ENCODE measurements around the gene COL4A4.
"Not testable (repeated sequence)": the region's sequence is repeated elsewhere in the genome, so short reads cannot be mapped to it uniquely, and the experiment has no call there.

The COL4A4 gene

GRCh38 chr2:227097495-227098161 is 66.4 kb downstream of the COL4A4 start:
- Histone ChIP-seq H3K36me3 (ENCODE audit: insufficient read depth, insufficient read length, low read length) (no peaks in the 10 kb centered on the region), H3K9ac (ENCODE audit: insufficient read length, low read depth) (no peak overlapping the region), H3K4me1 (ENCODE audit: insufficient read depth, insufficient read length) (no peaks in the 10 kb centered on the region), H3K9me3 (ENCODE audit: insufficient read depth, low read length) (no peaks in the 10 kb centered on the region; the same call in 1 of the 2 replicates), H3K4me3 (ENCODE audit: insufficient read length, low read depth) (no peak overlapping the region), H3K27me3 (ENCODE audit: insufficient read depth, insufficient read length) (no peaks in the 10 kb centered on the region)
- DNase-seq (ENCODE audit: low read depth, low spot score): no peak
- TF ChIP-seq YY1 (IDR thresholded peaks at IDR 0.05; ENCODE audit: insufficient read depth, insufficient read length): no peak
- no peak for TF ChIP-seq ZNF274 (IDR thresholded peaks at IDR 0.05; ENCODE audit: low read depth, low read length)
- no peak for TF ChIP-seq SUZ12 (IDR thresholded peaks at IDR 0.05; ENCODE audit: extremely low read depth, insufficient read depth, insufficient read length)

DNA sequence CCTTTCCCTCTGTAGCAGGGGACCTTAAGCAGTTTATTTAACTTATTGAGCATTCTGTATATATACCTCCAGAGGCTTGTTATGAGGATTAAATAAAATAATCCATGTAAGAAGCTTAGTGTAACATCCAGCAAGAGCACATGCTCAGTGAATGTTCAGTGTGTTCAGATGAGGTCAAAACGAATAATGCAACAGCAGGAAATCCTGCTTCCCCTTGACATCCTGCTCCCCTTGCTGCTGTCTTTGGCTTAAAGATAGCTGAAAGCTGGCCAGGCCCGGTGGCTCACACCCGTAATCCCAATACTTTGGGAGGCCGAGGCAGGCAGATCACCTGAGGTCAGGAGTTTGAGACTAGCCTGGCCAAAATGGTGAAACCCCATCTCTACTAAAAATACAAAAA is 68.7 kb downstream of the COL4A4 start:
- Histone ChIP-seq H3K36me3 (ENCODE audit: insufficient read depth, insufficient read length, low read length) (no peaks in the 10 kb centered on the region), H3K9ac (ENCODE audit: insufficient read length, low read depth) (no peak overlapping the region), H3K27me3 (ENCODE audit: insufficient read depth, insufficient read length) (no peaks in the 10 kb centered on the region), H3K9me3 (ENCODE audit: insufficient read depth, low read length) (no peaks in the 10 kb centered on the region; the same call in 1 of the 2 replicates), H3K4me1 (ENCODE audit: insufficient read depth, insufficient read length) (no peaks in the 10 kb centered on the region), H3K4me3 (ENCODE audit: insufficient read length, low read depth) (no peak overlapping the region)
- TF ChIP-seq SUZ12 (IDR thresholded peaks at IDR 0.05; ENCODE audit: extremely low read depth, insufficient read depth, insufficient read length) (no peak), ZNF274 (IDR thresholded peaks at IDR 0.05; ENCODE audit: low read depth, low read length) (no peak), YY1 (IDR thresholded peaks at IDR 0.05; ENCODE audit: insufficient read depth, insufficient read length) (no peak)
- no peak for DNase-seq (ENCODE audit: low read depth, low spot score)

DNA sequence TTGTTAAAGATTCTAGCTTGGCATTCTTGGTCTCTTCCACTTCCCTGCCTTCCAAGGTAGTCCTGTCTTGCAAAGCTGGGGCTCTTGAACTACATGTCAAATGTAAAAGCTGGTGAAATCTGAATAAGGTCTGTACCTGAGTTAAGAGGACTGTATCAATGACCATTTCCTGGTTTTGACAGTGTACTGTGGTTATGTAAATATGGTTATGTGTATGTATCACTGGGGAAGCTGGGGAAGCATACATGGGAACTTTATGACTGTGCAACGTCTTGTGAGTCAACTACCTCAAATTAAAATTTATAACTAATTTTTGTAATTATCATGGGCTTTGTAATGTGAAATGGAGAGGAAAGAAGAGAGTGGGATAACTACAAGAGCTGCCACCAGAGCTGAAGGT is 81.7 kb downstream of the COL4A4 start:
- TF ChIP-seq YY1 (IDR thresholded peaks at IDR 0.05; ENCODE audit: insufficient read depth, insufficient read length): no peak
- TF ChIP-seq ZNF274 (IDR thresholded peaks at IDR 0.05; ENCODE audit: low read depth, low read length): no peak
- no peak for TF ChIP-seq SUZ12 (IDR thresholded peaks at IDR 0.05; ENCODE audit: extremely low read depth, insufficient read depth, insufficient read length)
- no peak overlapping the region for H3K4me3 ChIP-seq (ENCODE audit: insufficient read length, low read depth)
- H3K9ac ChIP-seq (ENCODE audit: insufficient read length, low read depth): no peak overlapping the region
- H3K4me1 ChIP-seq (ENCODE audit: insufficient read depth, insufficient read length): no peaks in the 10 kb centered on the region
- H3K36me3 ChIP-seq (ENCODE audit: insufficient read depth, insufficient read length, low read length): no peaks in the 10 kb centered on the region
- no peak for DNase-seq (ENCODE audit: low read depth, low spot score)
- no peaks in the 10 kb centered on the region for H3K9me3 ChIP-seq (ENCODE audit: insufficient read depth, low read length)
- no peaks in the 10 kb centered on the region for H3K27me3 ChIP-seq (ENCODE audit: insufficient read depth, insufficient read length)

DNA sequence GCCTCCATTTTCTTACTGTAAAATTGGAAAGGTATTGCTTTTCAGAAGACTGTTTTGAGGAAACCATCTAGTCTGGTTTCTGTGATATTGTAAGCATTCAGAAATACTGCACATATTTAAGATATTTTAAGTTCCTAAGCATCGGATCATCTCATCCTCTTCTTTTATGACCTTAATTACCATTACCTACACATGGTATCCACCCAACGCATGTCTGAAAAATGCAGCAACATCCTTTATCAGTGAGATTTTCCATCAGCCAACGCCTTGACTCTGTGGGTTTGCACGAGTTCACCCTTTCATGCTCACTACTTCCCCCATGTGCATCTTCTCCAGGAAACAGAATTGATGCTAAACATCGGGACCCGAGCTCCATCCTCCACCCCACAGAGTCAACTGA is 84.3 kb downstream of the COL4A4 start:
- DNase-seq (ENCODE audit: low read depth, low spot score): no peak
- H3K4me1 ChIP-seq (ENCODE audit: insufficient read depth, insufficient read length): no peaks in the 10 kb centered on the region
- H3K4me3 ChIP-seq (ENCODE audit: insufficient read length, low read depth): no peak overlapping the region
- TF ChIP-seq SUZ12 (IDR thresholded peaks at IDR 0.05; ENCODE audit: extremely low read depth, insufficient read depth, insufficient read length) (no peak), YY1 (IDR thresholded peaks at IDR 0.05; ENCODE audit: insufficient read depth, insufficient read length) (no peak), ZNF274 (IDR thresholded peaks at IDR 0.05; ENCODE audit: low read depth, low read length) (no peak)
- H3K9ac ChIP-seq (ENCODE audit: insufficient read length, low read depth): no peak overlapping the region
- no peaks in the 10 kb centered on the region for H3K36me3 ChIP-seq (ENCODE audit: insufficient read depth, insufficient read length, low read length)
- H3K27me3 ChIP-seq (ENCODE audit: insufficient read depth, insufficient read length): no peaks in the 10 kb centered on the region
- peaks cover 1% of the 10 kb centered on the region; the same call in 1 of the 2 replicates for H3K9me3 ChIP-seq (ENCODE audit: insufficient read depth, low read length)

DNA sequence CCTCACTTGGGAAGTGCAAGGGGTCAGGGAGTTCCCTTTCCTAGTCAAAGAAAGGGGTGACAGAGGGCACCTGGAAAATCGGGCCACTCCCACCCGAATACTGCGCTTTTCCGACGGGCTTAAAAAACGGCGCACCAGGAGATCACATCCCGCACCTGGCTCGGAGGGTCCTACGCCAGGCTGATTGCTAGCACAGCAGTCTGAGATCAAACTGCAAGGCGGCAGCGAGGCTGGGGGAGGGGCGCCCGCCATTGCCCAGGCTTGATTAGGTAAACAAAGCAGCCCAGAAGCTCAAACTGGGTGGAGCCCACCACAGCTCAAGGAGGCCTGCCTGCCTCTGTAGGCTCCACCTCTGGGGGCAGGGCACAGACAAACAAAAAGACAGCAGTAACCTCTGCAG is 98.9 kb downstream of the COL4A4 start:
- DNase-seq (ENCODE audit: low read depth, low spot score): peak; percentile 6
- H3K27me3 ChIP-seq (ENCODE audit: insufficient read depth, insufficient read length); H3K36me3 ChIP-seq (ENCODE audit: insufficient read depth, insufficient read length, low read length); H3K4me1 ChIP-seq (ENCODE audit: insufficient read depth, insufficient read length); H3K9me3 ChIP-seq (ENCODE audit: insufficient read depth, low read length): not testable (repeated sequence)
- Histone ChIP-seq H3K9ac (ENCODE audit: insufficient read length, low read depth) (peak overlapping the region; percentile 74), H3K4me3 (ENCODE audit: insufficient read length, low read depth) (peak overlapping the region; percentile 33)

GRCh38 chr2:227058888-227059399 is 105.1 kb downstream of the COL4A4 start:
- TF ChIP-seq ZNF274 (IDR thresholded peaks at IDR 0.05; ENCODE audit: low read depth, low read length) (no peak), YY1 (IDR thresholded peaks at IDR 0.05; ENCODE audit: insufficient read depth, insufficient read length) (no peak)
- H3K9ac ChIP-seq (ENCODE audit: insufficient read length, low read depth): no peak overlapping the region
- no peak for DNase-seq (ENCODE audit: low read depth, low spot score)
- H3K4me3 ChIP-seq (ENCODE audit: insufficient read length, low read depth): no peak overlapping the region
- H3K27me3 ChIP-seq (ENCODE audit: insufficient read depth, insufficient read length): no peaks in the 10 kb centered on the region
- H3K9me3 ChIP-seq (ENCODE audit: insufficient read depth, low read length): peaks cover 5% of the 10 kb centered on the region; the same call in 1 of the 2 replicates
- H3K4me1 ChIP-seq (ENCODE audit: insufficient read depth, insufficient read length): no peaks in the 10 kb centered on the region
- H3K36me3 ChIP-seq (ENCODE audit: insufficient read depth, insufficient read length, low read length): no peaks in the 10 kb centered on the region

DNA sequence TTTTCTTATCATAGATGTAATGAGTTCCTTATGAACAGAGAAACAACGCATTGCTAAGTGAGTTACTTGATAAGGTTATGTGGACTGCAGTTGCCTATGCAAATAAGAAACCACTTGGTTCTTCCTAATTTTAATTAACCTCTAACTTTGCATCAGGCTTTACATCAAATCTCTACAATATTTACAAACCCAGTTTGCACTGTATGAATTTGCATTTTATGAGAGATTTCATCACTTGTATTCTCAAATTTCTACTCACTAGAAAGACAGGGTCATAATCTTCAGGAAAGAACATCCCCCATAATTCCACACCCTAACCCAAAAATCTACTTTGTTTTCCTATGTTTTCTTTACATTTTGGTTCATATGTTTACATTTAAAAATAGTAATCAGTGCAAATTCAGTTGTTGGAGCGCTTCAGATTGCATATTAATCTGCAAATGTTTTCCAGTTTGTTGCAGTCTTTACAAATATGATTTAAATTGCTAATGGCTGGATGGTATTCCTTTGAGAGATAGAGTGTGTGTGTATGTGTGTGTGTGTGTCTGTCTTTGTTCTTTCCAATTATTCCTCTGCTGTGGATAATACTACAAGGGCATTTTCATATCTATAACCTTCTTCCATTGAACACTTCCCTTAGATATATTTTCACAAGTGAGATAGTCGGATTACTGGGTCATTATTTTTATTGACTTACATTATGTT is 106.1 kb downstream of the COL4A4 start:
- Histone ChIP-seq H3K9ac (ENCODE audit: insufficient read length, low read depth) (no peak overlapping the region), H3K36me3 (ENCODE audit: insufficient read depth, insufficient read length, low read length) (no peaks in the 10 kb centered on the region), H3K27me3 (ENCODE audit: insufficient read depth, insufficient read length) (no peaks in the 10 kb centered on the region), H3K4me3 (ENCODE audit: insufficient read length, low read depth) (no peak overlapping the region), H3K4me1 (ENCODE audit: insufficient read depth, insufficient read length) (no peaks in the 10 kb centered on the region), H3K9me3 (ENCODE audit: insufficient read depth, low read length) (peaks cover 5% of the 10 kb centered on the region; the same call in 1 of the 2 replicates)
- no peak for DNase-seq (ENCODE audit: low read depth, low spot score)
- TF ChIP-seq ZNF274 (IDR thresholded peaks at IDR 0.05; ENCODE audit: low read depth, low read length) (no peak), SUZ12 (IDR thresholded peaks at IDR 0.05; ENCODE audit: extremely low read depth, insufficient read depth, insufficient read length) (no peak), YY1 (IDR thresholded peaks at IDR 0.05; ENCODE audit: insufficient read depth, insufficient read length) (no peak)

All from NT2/D1 (cell line).